Bronchial epithelial cell (primary cell): ENCODE results near the gene C10orf90. TPM values are rescaled to one million over a fixed set of nuclear protein-coding genes. Genes with fewer than 3 reads are reported as not detected.

ENCODE experiments used
- DNase-seq: peaks from one replicate; pipeline ENCODE4 v3.0.0-alpha.2; 2010; ENCODE audit warnings: low read depth
- FAIRE-seq: peaks from 2 replicates; lab custom pipeline; 2011; peaks lifted over from hg19 to GRCh38; lab: Jason Lieb, UNC
- H3K27me3 ChIP-seq: 2 replicates; pipeline ENCODE4 v1.5.1; 2011; ENCODE audit warnings: low read length; ENCODE audit not compliant: control insufficient read depth, insufficient read depth
- H3K36me3 ChIP-seq: 2 replicates; pipeline ENCODE4 v1.5.1; 2011; ENCODE audit warnings: low read length; ENCODE audit not compliant: control insufficient read depth, insufficient read depth
- H3K4me3 ChIP-seq: 2 replicates; pipeline ENCODE4 v1.5.1; 2011; ENCODE audit warnings: mild to moderate bottlenecking, low read depth, low read length, control low read depth
- CTCF ChIP-seq: IDR thresholded peaks from 2 replicates; pipeline ENCODE4 v1.5.1; 2011; ENCODE audit warnings: mild to moderate bottlenecking, moderate library complexity, low read length, control low read depth, inconsistent platforms; ENCODE audit not compliant: insufficient read depth, severe bottlenecking
- total RNA-seq: library from RNA; depleted of rRNA; stranded (reverse); fragments of >200 nt; gene quantifications from 2 replicates; pipeline ENCODE4 v1.2.1, GENCODE V29; 2014

C10orf90 gene
- total RNA-seq, 1 donor from 2014 or later: not detected

GRCh38 chr10:126432507-126432906 is 238.0 kb downstream of the C10orf90 start:
- FAIRE-seq (no peak), DNase-seq (no peak)
- no peak for TF ChIP-seq CTCF
- Histone ChIP-seq H3K27me3 (no peaks in the 10 kb centered on the region), H3K4me3 (no peak overlapping the region), H3K36me3 (no peaks in the 10 kb centered on the region)

DNA sequence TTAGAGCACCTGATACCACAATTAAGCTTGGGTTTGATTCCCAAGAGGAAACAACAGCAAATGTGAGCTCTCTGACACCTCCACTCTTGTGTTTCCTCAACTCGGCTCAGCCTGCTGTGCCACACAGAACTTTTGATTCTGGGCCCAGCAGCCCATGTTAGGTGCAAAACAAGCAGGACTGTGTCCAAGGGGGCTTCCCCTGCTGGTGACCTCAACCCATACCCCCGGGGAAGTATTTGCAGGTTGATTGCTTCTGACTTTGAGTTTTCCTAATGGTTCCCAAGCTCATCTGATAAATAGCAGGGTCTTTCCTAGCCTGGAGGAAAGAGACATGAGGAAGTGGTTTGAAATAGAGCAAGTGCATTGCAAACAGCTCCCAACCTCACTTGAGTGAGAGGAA is 238.7 kb downstream of the C10orf90 start:
- H3K36me3 ChIP-seq: no peaks in the 10 kb centered on the region
- H3K27me3 ChIP-seq: no peaks in the 10 kb centered on the region
- no peak for TF ChIP-seq CTCF
- FAIRE-seq: no peak
- H3K4me3 ChIP-seq: no peak overlapping the region
- DNase-seq: no peak

DNA sequence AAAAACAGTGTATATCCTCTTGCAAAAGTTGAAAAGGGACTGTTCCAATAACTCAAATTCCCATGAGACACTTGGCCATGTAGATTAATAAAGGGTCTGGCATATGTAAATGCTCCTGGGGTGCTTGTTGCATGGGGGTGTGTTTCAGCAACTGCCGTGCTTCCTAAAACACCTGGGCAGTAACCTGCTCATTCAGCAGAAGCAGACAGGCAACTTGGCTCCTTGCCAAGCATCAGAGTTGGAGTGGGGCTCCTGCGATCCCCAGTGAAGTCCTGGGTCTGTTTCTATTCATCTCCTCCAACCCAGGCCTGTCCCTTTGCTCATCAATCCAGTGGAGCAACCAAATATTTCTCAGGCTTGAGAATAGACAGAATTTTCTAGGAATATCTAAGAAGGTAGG is 240.0 kb downstream of the C10orf90 start:
- no peak for TF ChIP-seq CTCF
- DNase-seq (no peak), FAIRE-seq (no peak)
- H3K4me3 ChIP-seq: no peak overlapping the region
- H3K36me3 ChIP-seq: no peaks in the 10 kb centered on the region
- no peaks in the 10 kb centered on the region for H3K27me3 ChIP-seq

DNA sequence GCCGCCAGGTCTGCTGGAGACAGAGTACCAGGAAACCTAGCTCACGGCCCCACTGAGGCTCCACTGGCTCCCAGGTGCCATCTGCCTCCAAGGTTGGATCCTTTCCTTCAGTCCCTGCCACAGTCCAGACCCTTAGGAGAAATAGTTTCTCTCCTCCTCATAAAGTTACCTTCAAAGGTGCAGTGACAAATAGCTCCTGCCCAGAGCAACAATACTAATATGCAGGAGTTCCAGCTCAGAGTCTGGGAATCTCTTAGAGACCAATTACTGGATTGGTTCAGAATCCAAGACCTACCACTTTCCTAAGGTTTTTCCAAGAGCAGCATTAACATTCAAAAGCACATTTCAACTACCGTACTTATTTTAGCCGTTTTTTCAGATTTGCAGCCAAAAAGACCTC is 241.2 kb downstream of the C10orf90 start:
- FAIRE-seq: no peak
- no peak for TF ChIP-seq CTCF
- no peak for DNase-seq
- Histone ChIP-seq H3K27me3 (no peaks in the 10 kb centered on the region), H3K4me3 (no peak overlapping the region), H3K36me3 (no peaks in the 10 kb centered on the region)

DNA sequence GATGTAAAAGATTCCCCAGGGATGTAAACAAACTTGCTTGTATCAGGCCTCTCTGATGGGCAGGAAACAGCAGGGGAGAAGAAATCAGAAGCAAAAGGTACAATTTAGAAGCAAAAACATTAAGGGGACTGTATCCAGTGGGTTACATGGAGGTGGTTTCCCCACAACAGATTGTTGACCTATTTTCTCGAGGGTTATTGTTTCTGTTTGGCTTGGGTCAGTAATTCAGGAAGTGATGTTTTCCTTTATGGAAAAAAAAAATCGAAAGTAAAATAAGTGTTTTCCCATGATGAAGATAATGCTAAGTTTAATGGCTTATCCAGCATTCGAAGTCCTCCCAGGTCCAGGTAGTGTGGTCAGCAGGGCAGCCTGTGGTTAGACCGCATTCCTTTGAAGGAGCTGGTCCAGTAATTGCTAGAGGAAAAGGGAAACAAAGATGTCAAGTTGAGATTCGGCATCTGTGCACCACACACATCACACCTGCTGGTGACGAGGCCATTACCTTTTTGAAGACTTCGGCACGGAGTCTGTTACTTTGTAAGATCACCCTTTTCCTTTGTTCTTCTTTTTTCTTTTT is 244.9 kb downstream of the C10orf90 start:
- DNase-seq (no peak), FAIRE-seq (no peak)
- Histone ChIP-seq H3K27me3 (no peaks in the 10 kb centered on the region), H3K4me3 (no peak overlapping the region), H3K36me3 (no peaks in the 10 kb centered on the region)
- no peak for TF ChIP-seq CTCF

GRCh38 chr10:126425032-126425431 is 245.5 kb downstream of the C10orf90 start:
- no peaks in the 10 kb centered on the region for H3K36me3 ChIP-seq
- H3K4me3 ChIP-seq: no peak overlapping the region
- H3K27me3 ChIP-seq: no peaks in the 10 kb centered on the region
- DNase-seq: no peak
- FAIRE-seq: no peak
- TF ChIP-seq CTCF: no peak
